Fibroblast of lung (primary cell): ENCODE measurements around the gene ODAD4. TPM values are rescaled to one million over a fixed set of nuclear protein-coding genes. Genes with fewer than 3 reads are reported as not detected.
A peak's percentile ranks its signal among the peaks of the same experiment; 100 is the strongest.

ENCODE experiments used
- DNase-seq, 2 donors: peaks; one replicate each; pipeline versions ENCODE4 v3.0.0 to v3.0.0-alpha.2; 2010; ENCODE audit warnings: low read depth in 2 of 2
- H2AFZ ChIP-seq: 2 replicates; pipeline ENCODE4 v1.5.1; 2012; ENCODE audit warnings: low read length, control low read depth, inconsistent platforms
- H3K27ac ChIP-seq: 2 replicates; pipeline ENCODE4 v1.5.1; 2011; ENCODE audit warnings: low read length, control low read depth; ENCODE audit not compliant: insufficient read depth
- H3K27me3 ChIP-seq: 2 replicates; pipeline ENCODE4 v1.5.1; 2011; ENCODE audit warnings: mild to moderate bottlenecking, low read length; ENCODE audit not compliant: control insufficient read depth, insufficient read depth
- H3K36me3 ChIP-seq: 2 replicates; pipeline ENCODE4 v1.5.1; 2011; ENCODE audit warnings: low read length; ENCODE audit not compliant: control insufficient read depth, insufficient read depth
- H3K4me1 ChIP-seq: 2 replicates; pipeline ENCODE4 v1.5.1; 2011; ENCODE audit warnings: low read length; ENCODE audit not compliant: control insufficient read depth, insufficient read depth; ENCODE audit errors: extremely low read depth
- H3K4me2 ChIP-seq: 2 replicates; pipeline ENCODE4 v1.5.1; 2011; ENCODE audit warnings: low read length, control low read depth; ENCODE audit not compliant: insufficient read depth; ENCODE audit errors: extremely low read depth
- H3K4me3 ChIP-seq, 4 experiments: fragments of 200-600 bp in 1 of 4; sonication (generic) in 1 of 4; replicated peaks in 1 of 4; 2 replicates each; pipeline ENCODE4 v1.5.1; 2011 to 2016; ENCODE audit warnings: low read length in 4 of 4, low read depth in 3 of 4, mild to moderate bottlenecking in 3 of 4, control low read depth in 2 of 4, inconsistent platforms in 1 of 4, mixed read lengths in 1 of 4; ENCODE audit not compliant: insufficient read depth in 1 of 4; ENCODE audit errors: control extremely low read depth in 1 of 4
- H3K79me2 ChIP-seq: 2 replicates; pipeline ENCODE4 v1.5.1; 2012; ENCODE audit warnings: mild to moderate bottlenecking, low read length, inconsistent platforms; ENCODE audit not compliant: control insufficient read depth, insufficient read depth
- H3K9ac ChIP-seq: 2 replicates; pipeline ENCODE4 v1.5.1; 2011; ENCODE audit warnings: mild to moderate bottlenecking, low read length, control low read depth; ENCODE audit not compliant: insufficient read depth
- H3K9me3 ChIP-seq: 2 replicates; pipeline ENCODE4 v1.5.1; 2012; ENCODE audit warnings: low read depth, low read length; ENCODE audit not compliant: control insufficient read depth, insufficient read depth
- H4K20me1 ChIP-seq: 2 replicates; pipeline ENCODE4 v1.5.1; 2011; ENCODE audit warnings: low read length; ENCODE audit not compliant: control insufficient read depth, insufficient read depth; ENCODE audit errors: extremely low read depth
- EZH2 ChIP-seq: IDR thresholded peaks from 2 replicates; pipeline ENCODE4 v1.5.1; 2012; ENCODE audit warnings: low read length, control low read depth, mild to moderate bottlenecking; ENCODE audit errors: missing control alignments
- polyA plus RNA-seq, 2 donors: library from polyadenylated mRNA; depleted of rRNA in 1 of 2; stranded (reverse) in 1 of 2; unstranded in 1 of 2; fragments of >200 nt; gene quantifications; 2 replicates each; pipeline ENCODE4 v1.2.1, GENCODE V29; 2011 to 2012; ENCODE audit warnings: missing spikeins in 1 of 2
- total RNA-seq: library from RNA; depleted of rRNA; stranded (reverse); fragments of >200 nt; gene quantifications from 2 replicates; pipeline ENCODE4 v1.2.1, GENCODE V29; 2014
- TF ChIP-seq, protein P1 (sequence below), 2 donors: IDR thresholded peaks in 1 of 2; conservative IDR thresholded peaks in 1 of 2; 1 replicate in 1 of 2; 2 replicates in 1 of 2; pipeline ENCODE4 v1.5.1; 2011 to 2012; ENCODE audit warnings: low read length in 2 of 2, control low read depth in 1 of 2, inconsistent platforms in 1 of 2, low read depth in 1 of 2, mild to moderate bottlenecking in 1 of 2

The ODAD4 gene
- total and polyA plus RNA-seq, 2 donors (not counting 1 experiment from before 2014, with no cell fraction given) = 0.36 to 0.99 TPM

DNA sequence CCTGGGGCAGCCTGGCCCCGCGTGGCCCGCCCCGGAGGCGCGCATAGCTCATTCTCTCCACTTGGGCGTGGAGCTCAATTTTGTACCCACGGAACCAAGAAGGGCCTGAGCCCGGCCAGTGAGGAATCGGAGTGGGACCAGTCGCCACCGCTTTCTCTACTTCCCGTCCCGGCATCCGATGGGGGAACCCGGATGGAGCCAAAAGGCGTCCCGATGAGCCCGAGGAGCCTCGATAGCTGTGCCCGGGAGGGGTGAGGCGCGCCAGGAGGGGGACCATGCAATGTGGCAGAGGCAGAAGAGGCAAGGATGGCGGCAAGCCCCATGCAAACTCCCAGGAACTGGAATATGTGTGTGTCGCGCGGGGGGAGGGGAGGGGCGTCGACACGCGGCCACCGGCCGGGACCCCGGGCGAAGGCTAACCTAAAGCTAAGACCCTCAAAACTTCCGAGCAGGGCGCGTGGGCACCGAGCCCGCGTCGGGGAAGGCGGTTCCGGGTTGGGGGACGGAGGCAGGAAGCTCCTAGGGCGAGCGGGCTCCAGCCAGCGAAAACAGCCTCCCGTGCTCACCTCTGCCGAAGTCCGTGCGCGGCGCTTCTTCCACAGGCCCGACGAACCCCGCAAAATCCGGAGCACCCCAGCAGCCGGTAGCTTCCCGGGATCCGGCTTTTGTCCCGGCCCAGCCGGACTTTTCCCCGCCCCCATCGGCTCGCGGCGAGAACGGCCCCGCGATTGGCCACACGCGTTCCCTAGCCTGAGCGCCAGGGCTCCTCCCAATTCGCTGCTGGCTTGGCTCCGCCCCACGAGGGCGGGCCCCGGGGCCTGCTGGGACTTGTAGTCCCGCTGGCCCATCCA is 11.9 kb upstream of the ODAD4 start, which contains the start of gene ACLY:
Gene ACLY (minus strand): TSS at position 638 of the 851 bp plus-strand sequence. CDS start 5,078 bp downstream, outside the sequence.
- no peaks in the 10 kb centered on the region for H4K20me1 ChIP-seq
- TF ChIP-seq EZH2 = no peak
- TF ChIP-seq, protein P1, sequence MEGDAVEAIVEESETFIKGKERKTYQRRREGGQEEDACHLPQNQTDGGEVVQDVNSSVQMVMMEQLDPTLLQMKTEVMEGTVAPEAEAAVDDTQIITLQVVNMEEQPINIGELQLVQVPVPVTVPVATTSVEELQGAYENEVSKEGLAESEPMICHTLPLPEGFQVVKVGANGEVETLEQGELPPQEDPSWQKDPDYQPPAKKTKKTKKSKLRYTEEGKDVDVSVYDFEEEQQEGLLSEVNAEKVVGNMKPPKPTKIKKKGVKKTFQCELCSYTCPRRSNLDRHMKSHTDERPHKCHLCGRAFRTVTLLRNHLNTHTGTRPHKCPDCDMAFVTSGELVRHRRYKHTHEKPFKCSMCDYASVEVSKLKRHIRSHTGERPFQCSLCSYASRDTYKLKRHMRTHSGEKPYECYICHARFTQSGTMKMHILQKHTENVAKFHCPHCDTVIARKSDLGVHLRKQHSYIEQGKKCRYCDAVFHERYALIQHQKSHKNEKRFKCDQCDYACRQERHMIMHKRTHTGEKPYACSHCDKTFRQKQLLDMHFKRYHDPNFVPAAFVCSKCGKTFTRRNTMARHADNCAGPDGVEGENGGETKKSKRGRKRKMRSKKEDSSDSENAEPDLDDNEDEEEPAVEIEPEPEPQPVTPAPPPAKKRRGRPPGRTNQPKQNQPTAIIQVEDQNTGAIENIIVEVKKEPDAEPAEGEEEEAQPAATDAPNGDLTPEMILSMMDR (conservative IDR thresholded peaks at IDR 0.05 in 1 of 2, IDR thresholded peaks at IDR 0.05 in 1 of 2; ENCODE audit: low read depth in 1 of 2, low read length in 2 of 2) = no peak
- H3K4me2 ChIP-seq = peak within 1 kb of the TSS; percentile 91
- H3K9ac ChIP-seq = peak within 1 kb of the TSS; percentile 89
- H3K27ac ChIP-seq = peak within 1 kb of the TSS; percentile 90
- H3K79me2 ChIP-seq = peaks cover 52% of the 10 kb centered on the region
- no peaks in the 10 kb centered on the region for H3K9me3 ChIP-seq
- H3K36me3 ChIP-seq = peaks cover 6% of the 10 kb centered on the region
- no peaks in the 10 kb centered on the region for H3K27me3 ChIP-seq
- peak; percentile 94 to 96 for DNase-seq
- peaks cover 31% of the 10 kb centered on the region for H3K4me1 ChIP-seq
- peak within 1 kb of the TSS; percentile 74 to 95 (median 84) for H3K4me3 ChIP-seq
- H2AFZ ChIP-seq = peak within 1 kb of the TSS; percentile 87

DNA sequence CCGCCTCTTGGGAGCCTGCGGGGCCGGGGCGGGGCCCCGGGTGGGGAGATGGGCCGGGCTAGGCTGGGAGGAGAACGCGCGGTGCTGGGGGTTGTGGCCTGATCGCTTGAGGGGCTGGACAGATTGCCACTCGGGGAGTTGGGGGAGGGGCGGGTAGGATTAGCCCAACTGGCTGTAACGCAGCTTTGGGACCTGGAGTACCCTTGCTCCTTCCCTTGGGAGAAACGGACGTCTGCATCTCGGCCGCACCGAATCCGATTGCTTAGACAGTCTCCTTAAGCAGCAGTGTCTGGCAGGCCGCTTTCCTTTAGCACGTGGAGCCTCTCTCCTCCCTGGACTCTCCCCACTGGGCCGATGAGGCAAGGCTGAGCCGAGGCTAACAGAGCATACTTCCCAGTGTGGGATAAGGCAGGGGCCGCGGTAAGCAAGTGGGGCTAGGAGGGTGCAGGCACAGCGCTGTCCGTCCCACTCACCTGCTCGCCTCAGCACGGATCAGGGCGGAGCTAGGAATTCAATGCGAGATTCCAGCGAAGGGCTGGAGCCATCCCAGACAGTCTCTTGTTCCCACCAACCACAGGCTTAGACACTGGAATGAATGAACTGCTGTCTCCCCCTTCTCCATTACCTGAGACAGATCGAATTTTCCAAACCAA is 11.1 kb upstream of the ODAD4 start:
- peak overlapping the region; percentile 91 for H3K4me2 ChIP-seq
- peaks cover 23% of the 10 kb centered on the region for H3K4me1 ChIP-seq
- peak overlapping the region; percentile 87 for H2AFZ ChIP-seq
- H3K36me3 ChIP-seq = peaks cover 2% of the 10 kb centered on the region
- no peaks in the 10 kb centered on the region for H4K20me1 ChIP-seq
- H3K4me3 ChIP-seq = peak overlapping the region; percentile 12 to 35 (median 20)
- TF ChIP-seq EZH2 = no peak
- TF ChIP-seq, protein P1 (conservative IDR thresholded peaks at IDR 0.05 in 1 of 2, IDR thresholded peaks at IDR 0.05 in 1 of 2; ENCODE audit: low read depth in 1 of 2, low read length in 2 of 2) = no peak
- peaks cover 44% of the 10 kb centered on the region for H3K79me2 ChIP-seq
- no peaks in the 10 kb centered on the region for H3K27me3 ChIP-seq
- H3K27ac ChIP-seq = peak overlapping the region; percentile 51
- no peaks in the 10 kb centered on the region for H3K9me3 ChIP-seq
- DNase-seq = no peak
- H3K9ac ChIP-seq = peak overlapping the region; percentile 20

DNA sequence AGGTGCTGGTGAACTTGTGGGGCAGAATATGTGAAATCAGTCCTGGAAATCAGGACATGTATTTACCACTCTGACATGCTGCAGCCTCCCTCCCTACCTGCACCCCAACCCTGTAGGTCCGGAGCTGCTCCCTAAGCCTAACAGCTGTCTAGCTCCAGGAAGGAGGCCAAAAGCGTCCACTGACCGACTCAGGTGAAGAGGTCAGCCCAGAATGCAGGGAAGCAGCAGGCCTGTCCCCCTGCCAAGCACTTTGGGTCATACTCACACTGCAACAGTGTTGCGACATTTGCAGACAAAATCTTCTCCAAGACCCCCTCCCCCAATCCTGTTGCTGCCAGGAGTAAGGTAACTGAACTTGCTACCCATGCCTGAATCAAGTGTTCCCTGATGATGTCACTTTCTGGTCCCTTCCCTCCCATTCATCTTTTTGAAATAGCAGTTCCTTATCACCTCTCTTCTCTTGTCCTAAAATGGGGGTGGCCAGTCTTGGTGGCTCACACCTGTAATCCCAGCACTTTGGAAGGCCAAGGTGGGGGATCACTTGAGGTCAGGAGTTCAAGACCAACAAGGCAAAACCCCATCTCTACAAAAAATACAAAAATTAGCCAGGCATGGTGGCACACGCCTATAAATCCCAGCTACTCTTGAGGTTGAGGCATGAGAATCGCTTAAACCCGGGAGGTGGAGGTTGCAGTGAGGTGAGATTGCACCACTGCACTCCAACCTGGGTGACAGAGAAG is 10.4 kb upstream of the ODAD4 start:
- H3K4me3 ChIP-seq = peak overlapping the region in 1 of 4 experiments; percentile 15
- H3K4me2 ChIP-seq = peak overlapping the region; percentile 91
- H3K9ac ChIP-seq = no peak overlapping the region
- no peaks in the 10 kb centered on the region for H3K9me3 ChIP-seq
- peak; percentile 18 to 60 for DNase-seq
- H3K36me3 ChIP-seq = peaks cover 2% of the 10 kb centered on the region
- peaks cover 18% of the 10 kb centered on the region for H3K4me1 ChIP-seq
- H4K20me1 ChIP-seq = no peaks in the 10 kb centered on the region
- H3K27ac ChIP-seq = no peak overlapping the region
- peaks cover 37% of the 10 kb centered on the region for H3K79me2 ChIP-seq
- no peak for TF ChIP-seq EZH2
- TF ChIP-seq, protein P1 (conservative IDR thresholded peaks at IDR 0.05 in 1 of 2, IDR thresholded peaks at IDR 0.05 in 1 of 2; ENCODE audit: low read depth in 1 of 2, low read length in 2 of 2) = no peak
- H2AFZ ChIP-seq = no peak overlapping the region
- H3K27me3 ChIP-seq = no peaks in the 10 kb centered on the region
